H9 (cell line): ENCODE results near the gene CLPX. TPM values are rescaled to one million over a fixed set of nuclear protein-coding genes. Genes with fewer than 3 reads are reported as not detected.
A peak's percentile ranks its signal among the peaks of the same experiment; 100 is the strongest.

ENCODE experiments used
- DNase-seq: peaks from one replicate; pipeline ENCODE4 v3.0.0-alpha.2; 2017
- H2AFZ ChIP-seq: one replicate; pipeline ENCODE4 v1.6.1; 2013; ENCODE audit warnings: mild to moderate bottlenecking, low read length, control low read depth, moderate library complexity
- H2AK5ac ChIP-seq: 2 replicates; pipeline ENCODE4 v1.6.1; 2013; ENCODE audit warnings: low read length, control low read depth, mixed read lengths; ENCODE audit not compliant: insufficient read length
- H2BK120ac ChIP-seq: one replicate; pipeline ENCODE4 v1.6.1; 2013; ENCODE audit warnings: low read depth, mild to moderate bottlenecking, low read length, control low read depth, inconsistent platforms; ENCODE audit not compliant: poor library complexity, severe bottlenecking
- H2BK12ac ChIP-seq: 2 replicates; pipeline ENCODE4 v1.6.1; 2013; ENCODE audit warnings: low read length, control low read depth, mixed read lengths, low read depth; ENCODE audit not compliant: insufficient read length
- H2BK15ac ChIP-seq: 2 replicates; pipeline ENCODE4 v1.6.1; 2013; ENCODE audit warnings: low read depth, low read length, control low read depth
- H2BK20ac ChIP-seq: one replicate; pipeline ENCODE4 v1.6.1; 2013; ENCODE audit warnings: low read depth, mild to moderate bottlenecking, low read length, control low read depth, inconsistent platforms; ENCODE audit not compliant: poor library complexity, severe bottlenecking
- H2BK5ac ChIP-seq: 2 replicates; pipeline ENCODE4 v1.6.1; 2013; ENCODE audit warnings: low read length, control low read depth, mixed read lengths; ENCODE audit not compliant: insufficient read length
- H3K14ac ChIP-seq: 2 replicates; pipeline ENCODE4 v1.6.1; 2013; ENCODE audit warnings: low read length, control low read depth; ENCODE audit not compliant: insufficient read depth
- H3K18ac ChIP-seq: 2 replicates; pipeline ENCODE4 v1.6.1; 2013; ENCODE audit warnings: low read depth, mild to moderate bottlenecking, mixed read lengths, low read length, control low read depth; ENCODE audit not compliant: insufficient read length
- H3K23ac ChIP-seq: 2 replicates; pipeline ENCODE4 v1.6.1; 2013; ENCODE audit warnings: low read length, control low read depth, mixed read lengths, low read depth; ENCODE audit not compliant: insufficient read length
- H3K23me2 ChIP-seq: 2 replicates; pipeline ENCODE4 v1.6.1; 2013; ENCODE audit warnings: low read depth, mild to moderate bottlenecking, mixed read lengths, low read length, control low read depth; ENCODE audit not compliant: insufficient read length, poor library complexity, severe bottlenecking
- H3K27ac ChIP-seq: 2 replicates; pipeline ENCODE4 v1.5.1; 2013; ENCODE audit warnings: low read length, control low read depth, mixed read lengths, low read depth; ENCODE audit not compliant: insufficient read length
- H3K27me3 ChIP-seq: 2 replicates; pipeline ENCODE4 v1.6.1; 2013; ENCODE audit warnings: low read length, control low read depth, inconsistent platforms; ENCODE audit not compliant: insufficient read depth
- H3K4ac ChIP-seq: 2 replicates; pipeline ENCODE4 v1.6.1; 2013; ENCODE audit warnings: low read depth, mild to moderate bottlenecking, control low read depth, inconsistent platforms, low read length, moderate library complexity
- H3K4me1 ChIP-seq: 2 replicates; pipeline ENCODE4 v1.6.1; 2013; ENCODE audit warnings: low read length, control low read depth, inconsistent platforms; ENCODE audit not compliant: insufficient read depth
- H3K4me2 ChIP-seq: 2 replicates; pipeline ENCODE4 v1.6.1; 2013; ENCODE audit warnings: low read length, control low read depth, mixed read lengths; ENCODE audit not compliant: insufficient read length, insufficient read depth
- H3K56ac ChIP-seq: 2 replicates; pipeline ENCODE4 v1.6.1; 2013; ENCODE audit warnings: low read depth, mild to moderate bottlenecking, mixed read lengths, low read length, control low read depth; ENCODE audit not compliant: insufficient read length
- H3K79me1 ChIP-seq: 2 replicates; pipeline ENCODE4 v1.6.1; 2013; ENCODE audit warnings: low read depth, mild to moderate bottlenecking, moderate library complexity, low read length, control low read depth, inconsistent platforms; ENCODE audit not compliant: insufficient read depth, poor library complexity, severe bottlenecking
- H3K79me2 ChIP-seq: 2 replicates; pipeline ENCODE4 v1.6.1; 2013; ENCODE audit warnings: low read length, control low read depth, inconsistent platforms; ENCODE audit not compliant: insufficient read depth
- H3K9ac ChIP-seq: 2 replicates; pipeline ENCODE4 v1.6.1; 2013; ENCODE audit warnings: low read length, control low read depth, mixed read lengths; ENCODE audit not compliant: insufficient read length; ENCODE audit errors: extremely low read depth
- H3K9me3 ChIP-seq: one replicate; pipeline ENCODE4 v1.6.1; 2013; ENCODE audit warnings: low read depth, low read length, inconsistent platforms; ENCODE audit not compliant: control insufficient read depth
- H3T11ph ChIP-seq: one replicate; pipeline ENCODE4 v1.6.1; 2013; ENCODE audit warnings: mild to moderate bottlenecking, low read length, control low read depth, inconsistent platforms
- H4K20me1 ChIP-seq: one replicate; pipeline ENCODE4 v1.6.1; 2013; ENCODE audit not compliant: control insufficient read depth, insufficient read length, insufficient read depth
- H4K5ac ChIP-seq: 2 replicates; pipeline ENCODE4 v1.6.1; 2013; ENCODE audit warnings: low read depth, mild to moderate bottlenecking, mixed read lengths, low read length, control low read depth; ENCODE audit not compliant: insufficient read length
- H4K8ac ChIP-seq: replicated peaks from 2 replicates; pipeline ENCODE4 v1.6.1; 2013; ENCODE audit warnings: low read length, control low read depth, mixed read lengths, low read depth; ENCODE audit not compliant: insufficient read length
- H4K91ac ChIP-seq: 2 replicates; pipeline ENCODE4 v1.6.1; 2013; ENCODE audit warnings: low read depth, mild to moderate bottlenecking, moderate library complexity, mixed read lengths, low read length, control low read depth; ENCODE audit not compliant: insufficient read length
- H3K27ac Mint-ChIP-seq, 3 experiments: 2 replicates in 2 of 3; 3 replicates in 1 of 3; pipeline ENCODE4 v1.8.0; 2020 to 2021; ENCODE audit warnings: mixed read lengths in 3 of 3, mild to moderate bottlenecking in 1 of 3, moderate library complexity in 1 of 3
- H3K27me3 Mint-ChIP-seq: 2 replicates; pipeline ENCODE4 v1.8.0; 2021; ENCODE audit warnings: low read depth, mild to moderate bottlenecking, moderate library complexity, mixed read lengths
- H3K36me3 Mint-ChIP-seq, 3 experiments: 2 replicates in 2 of 3; 3 replicates in 1 of 3; pipeline ENCODE4 v1.8.0; 2020 to 2021; ENCODE audit warnings: low read depth in 3 of 3, mixed read lengths in 3 of 3; ENCODE audit not compliant: insufficient read depth in 1 of 3
- H3K4me1 Mint-ChIP-seq, 2 experiments: 2 replicates each; pipeline ENCODE4 v1.8.0; 2020; ENCODE audit warnings: mixed read lengths in 2 of 2
- H3K4me3 Mint-ChIP-seq, 2 experiments: 2 replicates in 1 of 2; 3 replicates in 1 of 2; pipeline ENCODE4 v1.8.0; 2020 to 2021; ENCODE audit warnings: mild to moderate bottlenecking in 2 of 2, mixed read lengths in 2 of 2, moderate library complexity in 1 of 2
- H3K9me3 Mint-ChIP-seq, 2 experiments: 2 replicates in 1 of 2; 3 replicates in 1 of 2; pipeline ENCODE4 v1.8.0; 2020; ENCODE audit warnings: mild to moderate bottlenecking in 2 of 2, mixed read lengths in 2 of 2, moderate library complexity in 1 of 2
- CTCF ChIP-seq: fragments of 200-600 bp; sonication (generic); conservative IDR thresholded peaks from 3 replicates; pipeline ENCODE4 v1.8.0; 2021; ENCODE audit warnings: antibody characterized with exemption, mild to moderate bottlenecking
- WGBS: extraction: QIAGEN DNeasy Blood & Tissue Kit; methylation state at CpG from one replicate; pipeline ENCODE4 v1.1.7; 2013; ENCODE audit warnings: missing lambda C conversion rate, low lambda C conversion rate, mixed read lengths; ENCODE audit not compliant: insufficient read length; ENCODE audit errors: extremely low coverage; 5-methylcytosine and 5-hydroxymethylcytosine counted together
- total RNA-seq: library from RNA; stranded (reverse); gene quantifications from 2 replicates; pipeline ENCODE4 v1.2.1, GENCODE V29; 2021

CLPX gene
- total RNA-seq, 1 experiment from 2014 or later, result 55.8 TPM

DNA sequence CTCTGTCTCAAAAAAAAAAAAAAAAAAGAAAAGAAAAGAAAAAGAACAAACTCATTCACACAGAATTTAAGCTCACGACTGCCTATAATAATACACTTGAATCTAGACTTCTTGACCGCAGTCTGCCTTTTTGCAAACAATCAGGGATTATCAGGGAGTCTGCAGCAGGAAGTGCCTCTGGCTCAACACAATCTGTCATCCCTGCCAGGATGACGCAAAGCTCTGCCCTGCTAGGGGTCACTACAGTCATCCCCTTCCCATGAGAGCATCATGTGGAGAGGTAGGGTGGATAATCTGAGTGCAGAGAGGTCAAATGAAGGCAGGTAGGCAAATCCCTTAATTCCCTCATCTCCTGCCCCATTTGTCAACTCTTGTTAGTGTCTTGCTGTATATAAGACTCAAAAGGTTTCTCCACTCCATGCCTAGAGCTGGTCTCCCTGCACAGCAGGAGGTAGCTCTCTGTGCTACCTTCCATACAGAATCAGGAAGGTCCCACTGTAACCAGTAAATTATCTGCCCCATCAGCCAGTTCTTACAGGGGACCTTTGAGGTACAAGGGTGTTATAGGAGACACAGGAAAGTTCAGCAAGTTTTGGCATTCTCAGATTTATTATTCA lies 74.4 kb downstream of the CLPX start:
- Histone ChIP-seq H3K27ac (no peak overlapping the region), H2AFZ (no peak overlapping the region), H2BK20ac (no peak overlapping the region), H2AK5ac (no peak overlapping the region), H3K79me1 (no peaks in the 10 kb centered on the region), H3T11ph (no peak overlapping the region), H3K18ac (no peak overlapping the region), H3K4me1 (no peaks in the 10 kb centered on the region), H4K91ac (no peak overlapping the region), H3K9me3 (no peaks in the 10 kb centered on the region), H3K23ac (no peak overlapping the region), H2BK5ac (no peak overlapping the region), H4K8ac (no peak overlapping the region), H2BK120ac (no peak overlapping the region), H3K27me3 (no peaks in the 10 kb centered on the region), H3K4ac (no peak overlapping the region), H3K56ac (no peak overlapping the region), H4K5ac (no peak overlapping the region), H2BK12ac (no peak overlapping the region), H3K23me2 (no peaks in the 10 kb centered on the region), H3K9ac (no peak overlapping the region), H3K79me2 (no peaks in the 10 kb centered on the region), H3K14ac (no peak overlapping the region), H2BK15ac (no peak overlapping the region), H3K4me2 (no peak overlapping the region), H4K20me1 (no peaks in the 10 kb centered on the region)
- DNase-seq, result no peak
- peaks cover 0 to 20% (median 5%) of the 10 kb centered on the region in 3 experiments; a peak in 3 of 7 replicates for H3K36me3 Mint-ChIP-seq
- H3K9me3 Mint-ChIP-seq, result no peaks in the 10 kb centered on the region; a peak in 1 of 5 replicates
- peaks cover 2% of the 10 kb centered on the region in 2 experiments; a peak in 1 of 4 replicates for H3K4me1 Mint-ChIP-seq
- no peak overlapping the region for H3K4me3 Mint-ChIP-seq
- no CpG with 5 or more reads among the region's 3 CpGs for whole genome bisulfite sequencing
- no peaks in the 10 kb centered on the region for H3K27me3 Mint-ChIP-seq
- peak overlapping the region in 1 of 3 experiments; percentile 86; a peak in 1 of 7 replicates for H3K27ac Mint-ChIP-seq
- TF ChIP-seq CTCF, result no peak
